ENCODE data around the gene TSPAN33. TPM values are rescaled to one million over a fixed set of nuclear protein-coding genes. Genes with fewer than 3 reads are reported as not detected.
A peak's percentile ranks its signal among the peaks of the same experiment; 100 is the strongest.

The TSPAN33 gene
- total and polyA plus RNA-seq, 9 of the 15 experiments (the other 6 are each of a cell fraction or from before 2014, with no cell fraction given): 0.03 to 1.5 (median 0.23) TPM; not detected in 2

DNA sequence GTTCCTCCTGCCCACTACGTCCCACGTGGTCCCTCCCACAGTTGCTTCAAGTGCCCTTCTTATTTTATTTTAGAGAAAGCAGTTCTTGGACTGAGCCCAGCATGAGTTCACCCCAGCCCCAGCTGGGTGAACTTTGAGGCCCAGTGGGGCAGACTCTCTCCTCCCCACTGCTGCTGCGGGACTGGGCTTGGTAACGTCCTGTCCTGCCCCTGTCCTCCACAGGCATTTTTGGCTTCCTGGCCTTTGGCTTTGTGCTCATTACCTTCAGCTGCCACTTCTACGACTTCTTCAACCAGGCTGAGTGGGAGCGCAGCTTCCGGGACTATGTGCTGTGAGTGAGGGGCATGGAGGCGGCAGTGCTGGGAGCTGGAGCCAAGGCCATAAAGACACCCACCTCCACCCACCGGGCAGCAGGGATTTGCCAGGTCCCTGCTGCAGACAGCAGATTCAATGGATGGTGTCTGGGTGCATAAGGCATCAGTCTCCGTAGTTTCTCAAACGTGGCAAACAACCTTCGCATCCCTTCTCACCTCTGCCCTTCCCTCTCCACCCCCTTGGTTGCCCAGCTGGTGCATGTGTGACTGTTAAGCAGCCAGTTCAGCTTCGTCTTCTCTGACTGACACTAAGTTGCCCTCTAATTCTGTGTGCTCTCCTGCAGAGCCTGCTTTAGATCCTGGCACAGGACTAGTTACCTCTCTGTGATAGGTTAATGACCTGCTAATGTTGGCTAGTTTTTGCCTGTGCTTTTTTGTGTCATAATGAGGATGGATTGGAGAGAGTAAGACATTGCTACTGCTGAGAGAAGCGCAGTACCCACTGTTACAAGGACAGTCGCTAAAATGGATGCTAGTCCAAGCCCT is 64.8 kb downstream of the TSPAN33 start:
- ATAC-seq (no peak), DNase-seq (ENCODE audit: extremely low read depth in 1 of 4, low spot score in 3 of 4) (no peak), FAIRE-seq (peak; percentile 57)
- no peak overlapping the region for H3K27ac ChIP-seq (ENCODE audit: extremely low read depth, low read depth, low read length)
- H3K9me3 ChIP-seq (replicated peaks; ENCODE audit: control insufficient read depth, insufficient read depth, low read depth, low read length): no peaks in the 10 kb centered on the region
- TF ChIP-seq NCOA6 (IDR thresholded peaks at IDR 0.05): no peak
- no peak for TF ChIP-seq DDX20 (tag; IDR thresholded peaks at IDR 0.05; ENCODE audit: low read depth)
- TF ChIP-seq ZFX (CRISPR knock-in tag; IDR thresholded peaks at IDR 0.05): no peak
- no peak for TF ChIP-seq ZNF24 (IDR thresholded peaks at IDR 0.05)
- no peak for TF ChIP-seq EGR1 (conservative IDR thresholded peaks at IDR 0.05)
- TF ChIP-seq DMBX1 (CRISPR knock-in tag; IDR thresholded peaks at IDR 0.05; ENCODE audit: borderline replicate concordance): no peak
- TF ChIP-seq RAD21 (CRISPR knock-in tag; conservative IDR thresholded peaks at IDR 0.05 in 1 of 2, IDR thresholded peaks at IDR 0.05 in 1 of 2): no peak
- no peak for TF ChIP-seq ILK (tag; IDR thresholded peaks at IDR 0.05; ENCODE audit: borderline replicate concordance, low read depth)
- TF ChIP-seq PHTF2 (CRISPR knock-in tag; IDR thresholded peaks at IDR 0.05): no peak
- no peaks in the 10 kb centered on the region for H3K9me1 ChIP-seq (ENCODE audit: control insufficient read depth, insufficient read depth, low read length)
- ChIA-PET POLR2A (interaction anchor here (0.9 kb wide), 1 partner anchor 146 kb away, joined by 3 read pairs; no protein-coding TSS in a partner anchor), CTCF (ENCODE audit: low intra/inter-chr PET ratio) (interaction anchor here (1.3 to 2.4 kb wide), 2 partner anchors 45 to 782 kb away, joined by 4 to 8 read pairs; no protein-coding TSS in a partner anchor)
- H3K4me2 ChIP-seq (ENCODE audit: insufficient read depth, low read length): no peak overlapping the region
- 5% methylated on average over 15 of the region's 15 CpGs for WGBS (ENCODE audit: insufficient coverage, low coverage, missing lambda C conversion rate)
- H3K27me3 ChIP-seq (ENCODE audit: control insufficient read depth in 2 of 2, insufficient read depth in 2 of 2, low read length in 2 of 2): peaks cover 58 to 83% of the 10 kb centered on the region in 2 experiments
- no peaks in the 10 kb centered on the region for H3K36me3 ChIP-seq (ENCODE audit: control insufficient read depth, insufficient read depth, low read length)
- intact Hi-C loops (cut with micrococcal nuclease) (no loop called here), in situ Hi-C loops (cut with MboI) (no loop called here)
- BruUV-seq (replicated peaks): no TSS peak
- H3K79me2 ChIP-seq (ENCODE audit: control insufficient read depth, insufficient read depth, low read length): no peaks in the 10 kb centered on the region
- no peak overlapping the region for H3K4me3 ChIP-seq
- H3K4me1 ChIP-seq (replicated peaks in 1 of 2; ENCODE audit: control insufficient read depth in 2 of 2, insufficient read depth in 2 of 2, low read length in 2 of 2): peaks cover 5 to 12% of the 10 kb centered on the region in 2 experiments; a peak in 3 of 5 replicates
- H4K20me1 ChIP-seq (replicated peaks; ENCODE audit: control insufficient read depth, insufficient read depth, low read length): peaks cover 15% of the 10 kb centered on the region
- no peak overlapping the region for H3K9ac ChIP-seq (ENCODE audit: insufficient read depth in 1 of 2, low read depth in 2 of 2, low read length in 2 of 2)
- H2AFZ ChIP-seq (ENCODE audit: low read depth, low read length): no peak overlapping the region

Measured in K562 (cell line).